HepG2 (cell line): Measurements from ENCODE around the gene RSPRY1. TPM values are rescaled to one million over a fixed set of nuclear protein-coding genes. Genes with fewer than 3 reads are reported as not detected.

Experiments used
- CEBPB ChIP-seq: IDR thresholded peaks from 2 replicates; pipeline ENCODE4 v1.6.1; 2011; ENCODE audit warnings: low read depth, low read length, improper control_type of control experiment, borderline replicate concordance
- CEBPG ChIP-seq: IDR thresholded peaks from 2 replicates; pipeline ENCODE4 v1.6.1; 2016
- ETV6 ChIP-seq: sonication (generic); formaldehyde crosslinking; conservative IDR thresholded peaks from 2 replicates; pipeline ENCODE4 v1.4.0; 2020; ENCODE audit warnings: missing genetic modification reagents
- HNRNPH1 ChIP-seq: fragments of 200-400 bp; formaldehyde crosslinking; optimal IDR thresholded peaks from 2 replicates; pipeline ENCODE3; 2017; ENCODE audit warnings: mild to moderate bottlenecking, low read depth, low read length
- NRL ChIP-seq: sonication (generic); formaldehyde crosslinking; IDR thresholded peaks from 2 replicates; pipeline ENCODE4 v1.5.0; 2020; ENCODE audit warnings: missing genetic modification reagents, mild to moderate bottlenecking, moderate library complexity, borderline replicate concordance
- TBX3 ChIP-seq: fragments of 450-650 bp; IDR thresholded peaks from 2 replicates; pipeline ENCODE4 v1.6.1; 2017; ENCODE audit warnings: antibody characterized with exemption, mild to moderate bottlenecking, inconsistent platforms, borderline replicate concordance
- ZNF777 ChIP-seq: sonication (generic); formaldehyde crosslinking; IDR thresholded peaks from 2 replicates; pipeline ENCODE4 v1.4.0; 2020; ENCODE audit warnings: missing genetic modification reagents
- polyA plus RNA-seq, 8 experiments: library from polyadenylated mRNA; depleted of rRNA in 3 of 8; stranded (reverse) in 7 of 8; unstranded in 1 of 8; fragments of >200 nt; fragmentation: Illumina TruSeq in 4 of 8; extraction: Trizol in 4 of 8; gene quantifications; 2 replicates each; pipeline versions ENCODE4 v1.2.1 to v1.2.3, GENCODE V29; 2011 to 2016; ENCODE audit warnings: low read depth in 4 of 8, missing spikeins in 1 of 8, mixed read lengths in 1 of 8; ENCODE audit not compliant: insufficient read depth in 1 of 8
- total RNA-seq, 5 experiments: library from RNA; depleted of rRNA; stranded (reverse); fragments of >200 nt; fragmentation: Illumina TruSeq; extraction: Trizol; gene quantifications; 2 replicates each; pipeline ENCODE4 v1.2.3, GENCODE V29; 2016; ENCODE audit warnings: low read depth in 1 of 5
- TF ChIP-seq, protein P1 (sequence below): IDR thresholded peaks from 2 replicates; pipeline ENCODE4 v1.6.1; 2016; ENCODE audit warnings: missing biosample characterization, missing genetic modification reagents, low read depth
- TF ChIP-seq, protein P2 (sequence below): sonication (generic); formaldehyde crosslinking; IDR thresholded peaks from 2 replicates; pipeline ENCODE4 v1.8.1; 2023; ENCODE audit warnings: missing genetic modification reagents, mild to moderate bottlenecking, borderline replicate concordance
- TF ChIP-seq, protein P3 (sequence below): sonication (generic); formaldehyde crosslinking; IDR thresholded peaks from 2 replicates; pipeline ENCODE4 v1.9.0; 2021; ENCODE audit warnings: missing genetic modification reagents, borderline replicate concordance
- TF ChIP-seq, protein P4 (sequence below): sonication (generic); formaldehyde crosslinking; IDR thresholded peaks from 2 replicates; pipeline ENCODE4 v1.4.0; 2020; ENCODE audit warnings: missing genetic modification reagents
- TF ChIP-seq, protein P5 (sequence below): sonication (generic); formaldehyde crosslinking; IDR thresholded peaks from 2 replicates; pipeline ENCODE4 v1.4.0; 2020; ENCODE audit warnings: missing genetic modification reagents
- TF ChIP-seq, protein P6 (sequence below), 2 experiments: sonication (generic) in 1 of 2; formaldehyde crosslinking in 1 of 2; IDR thresholded peaks; 2 replicates each; pipeline versions ENCODE4 v1.4.0 to v1.6.1; 2016 to 2020; ENCODE audit warnings: borderline replicate concordance in 1 of 2, low read depth in 1 of 2, mild to moderate bottlenecking in 1 of 2, missing genetic modification reagents in 1 of 2
- TF ChIP-seq, protein P7 (sequence below): sonication (generic); formaldehyde crosslinking; IDR thresholded peaks from 2 replicates; pipeline ENCODE4 v1.5.1; 2020; ENCODE audit warnings: mild to moderate bottlenecking, missing genetic modification reagents, moderate library complexity

RSPRY1 gene
- total and polyA plus RNA-seq, 2 of the 13 experiments (the other 11 are each of a cell fraction or from before 2014, with no cell fraction given): 53.4 to 61.0 TPM

DNA sequence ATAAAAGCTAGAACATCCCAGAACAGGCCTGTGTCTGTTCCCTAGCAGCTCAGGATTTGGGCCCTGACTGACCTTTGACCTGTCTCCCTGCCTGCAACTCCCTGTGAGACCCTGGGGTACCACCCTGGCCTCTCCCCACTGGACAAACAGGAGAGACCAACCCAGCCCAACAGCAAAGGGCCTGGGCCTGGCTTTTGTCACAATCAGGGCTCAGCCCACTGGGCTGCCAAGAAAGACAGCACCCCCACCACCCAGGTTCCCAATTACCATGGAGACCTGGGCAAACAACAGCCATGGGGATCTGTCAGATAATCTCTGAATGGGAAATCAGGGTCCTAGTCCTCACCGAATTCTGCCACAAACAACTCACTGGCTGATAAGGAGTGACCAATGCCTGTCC is 87.2 kb downstream of the RSPRY1 start (continued):
- TF ChIP-seq CEBPB: no peak
- no peak for TF ChIP-seq ETV6 (CRISPR knock-in tag)
- no peak for TF ChIP-seq CEBPG (CRISPR knock-in tag)
- TF ChIP-seq HNRNPH1: no peak
- TF ChIP-seq, protein P1, sequence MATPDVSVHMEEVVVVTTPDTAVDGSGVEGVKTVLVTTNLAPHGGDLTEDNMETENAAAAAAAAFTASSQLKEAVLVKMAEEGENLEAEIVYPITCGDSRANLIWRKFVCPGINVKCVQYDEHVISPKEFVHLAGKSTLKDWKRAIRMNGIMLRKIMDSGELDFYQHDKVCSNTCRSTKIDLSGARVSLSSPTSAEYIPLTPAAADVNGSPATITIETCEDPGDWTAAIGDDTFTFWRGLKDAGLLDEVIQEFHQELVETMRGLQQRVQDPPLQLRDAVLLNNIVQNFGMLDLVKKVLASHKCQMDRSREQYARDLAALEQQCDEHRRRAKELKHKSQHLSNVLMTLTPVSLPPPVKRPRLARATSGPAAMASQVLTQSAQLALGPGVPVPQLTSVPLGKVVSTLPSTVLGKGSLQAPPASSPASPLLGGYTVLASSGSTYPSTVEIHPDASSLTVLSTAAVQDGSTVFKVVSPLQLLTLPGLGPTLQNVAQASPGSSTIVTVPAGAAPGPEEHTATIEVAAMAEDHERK (CRISPR knock-in tag): no peak
- TF ChIP-seq, protein P2, sequence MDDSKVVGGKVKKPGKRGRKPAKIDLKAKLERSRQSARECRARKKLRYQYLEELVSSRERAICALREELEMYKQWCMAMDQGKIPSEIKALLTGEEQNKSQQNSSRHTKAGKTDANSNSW (CRISPR knock-in tag): no peak
- TF ChIP-seq, protein P3, sequence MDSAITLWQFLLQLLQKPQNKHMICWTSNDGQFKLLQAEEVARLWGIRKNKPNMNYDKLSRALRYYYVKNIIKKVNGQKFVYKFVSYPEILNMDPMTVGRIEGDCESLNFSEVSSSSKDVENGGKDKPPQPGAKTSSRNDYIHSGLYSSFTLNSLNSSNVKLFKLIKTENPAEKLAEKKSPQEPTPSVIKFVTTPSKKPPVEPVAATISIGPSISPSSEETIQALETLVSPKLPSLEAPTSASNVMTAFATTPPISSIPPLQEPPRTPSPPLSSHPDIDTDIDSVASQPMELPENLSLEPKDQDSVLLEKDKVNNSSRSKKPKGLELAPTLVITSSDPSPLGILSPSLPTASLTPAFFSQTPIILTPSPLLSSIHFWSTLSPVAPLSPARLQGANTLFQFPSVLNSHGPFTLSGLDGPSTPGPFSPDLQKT (CRISPR knock-in tag): no peak
- TF ChIP-seq, protein P4, sequence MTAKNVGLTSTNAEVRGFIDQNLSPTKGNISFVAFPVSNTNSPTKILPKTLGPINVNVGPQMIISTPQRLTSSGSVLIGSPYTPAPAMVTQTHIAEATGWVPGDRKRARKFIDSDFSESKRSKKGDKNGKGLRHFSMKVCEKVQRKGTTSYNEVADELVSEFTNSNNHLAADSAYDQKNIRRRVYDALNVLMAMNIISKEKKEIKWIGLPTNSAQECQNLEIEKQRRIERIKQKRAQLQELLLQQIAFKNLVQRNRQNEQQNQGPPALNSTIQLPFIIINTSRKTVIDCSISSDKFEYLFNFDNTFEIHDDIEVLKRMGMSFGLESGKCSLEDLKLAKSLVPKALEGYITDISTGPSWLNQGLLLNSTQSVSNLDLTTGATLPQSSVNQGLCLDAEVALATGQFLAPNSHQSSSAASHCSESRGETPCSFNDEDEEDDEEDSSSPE (CRISPR knock-in tag): no peak
- TF ChIP-seq, protein P5, sequence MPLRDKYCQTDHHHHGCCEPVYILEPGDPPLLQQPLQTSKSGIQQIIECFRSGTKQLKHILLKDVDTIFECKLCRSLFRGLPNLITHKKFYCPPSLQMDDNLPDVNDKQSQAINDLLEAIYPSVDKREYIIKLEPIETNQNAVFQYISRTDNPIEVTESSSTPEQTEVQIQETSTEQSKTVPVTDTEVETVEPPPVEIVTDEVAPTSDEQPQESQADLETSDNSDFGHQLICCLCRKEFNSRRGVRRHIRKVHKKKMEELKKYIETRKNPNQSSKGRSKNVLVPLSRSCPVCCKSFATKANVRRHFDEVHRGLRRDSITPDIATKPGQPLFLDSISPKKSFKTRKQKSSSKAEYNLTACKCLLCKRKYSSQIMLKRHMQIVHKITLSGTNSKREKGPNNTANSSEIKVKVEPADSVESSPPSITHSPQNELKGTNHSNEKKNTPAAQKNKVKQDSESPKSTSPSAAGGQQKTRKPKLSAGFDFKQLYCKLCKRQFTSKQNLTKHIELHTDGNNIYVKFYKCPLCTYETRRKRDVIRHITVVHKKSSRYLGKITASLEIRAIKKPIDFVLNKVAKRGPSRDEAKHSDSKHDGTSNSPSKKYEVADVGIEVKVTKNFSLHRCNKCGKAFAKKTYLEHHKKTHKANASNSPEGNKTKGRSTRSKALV (CRISPR knock-in tag): no peak
- no peak for TF ChIP-seq ZNF777
- TF ChIP-seq, protein P6, sequence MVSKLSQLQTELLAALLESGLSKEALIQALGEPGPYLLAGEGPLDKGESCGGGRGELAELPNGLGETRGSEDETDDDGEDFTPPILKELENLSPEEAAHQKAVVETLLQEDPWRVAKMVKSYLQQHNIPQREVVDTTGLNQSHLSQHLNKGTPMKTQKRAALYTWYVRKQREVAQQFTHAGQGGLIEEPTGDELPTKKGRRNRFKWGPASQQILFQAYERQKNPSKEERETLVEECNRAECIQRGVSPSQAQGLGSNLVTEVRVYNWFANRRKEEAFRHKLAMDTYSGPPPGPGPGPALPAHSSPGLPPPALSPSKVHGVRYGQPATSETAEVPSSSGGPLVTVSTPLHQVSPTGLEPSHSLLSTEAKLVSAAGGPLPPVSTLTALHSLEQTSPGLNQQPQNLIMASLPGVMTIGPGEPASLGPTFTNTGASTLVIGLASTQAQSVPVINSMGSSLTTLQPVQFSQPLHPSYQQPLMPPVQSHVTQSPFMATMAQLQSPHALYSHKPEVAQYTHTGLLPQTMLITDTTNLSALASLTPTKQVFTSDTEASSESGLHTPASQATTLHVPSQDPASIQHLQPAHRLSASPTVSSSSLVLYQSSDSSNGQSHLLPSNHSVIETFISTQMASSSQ (IDR thresholded peaks at IDR 0.05; ENCODE audit: low read depth): no peak
- TF ChIP-seq, protein P6 (CRISPR knock-in tag; IDR thresholded peaks at IDR 0.05; ENCODE audit: borderline replicate concordance): 0 out of 2 replicates have a peak, but pooled peaks have one; percentile 17
- TF ChIP-seq TBX3: no peak
- TF ChIP-seq, protein P7, sequence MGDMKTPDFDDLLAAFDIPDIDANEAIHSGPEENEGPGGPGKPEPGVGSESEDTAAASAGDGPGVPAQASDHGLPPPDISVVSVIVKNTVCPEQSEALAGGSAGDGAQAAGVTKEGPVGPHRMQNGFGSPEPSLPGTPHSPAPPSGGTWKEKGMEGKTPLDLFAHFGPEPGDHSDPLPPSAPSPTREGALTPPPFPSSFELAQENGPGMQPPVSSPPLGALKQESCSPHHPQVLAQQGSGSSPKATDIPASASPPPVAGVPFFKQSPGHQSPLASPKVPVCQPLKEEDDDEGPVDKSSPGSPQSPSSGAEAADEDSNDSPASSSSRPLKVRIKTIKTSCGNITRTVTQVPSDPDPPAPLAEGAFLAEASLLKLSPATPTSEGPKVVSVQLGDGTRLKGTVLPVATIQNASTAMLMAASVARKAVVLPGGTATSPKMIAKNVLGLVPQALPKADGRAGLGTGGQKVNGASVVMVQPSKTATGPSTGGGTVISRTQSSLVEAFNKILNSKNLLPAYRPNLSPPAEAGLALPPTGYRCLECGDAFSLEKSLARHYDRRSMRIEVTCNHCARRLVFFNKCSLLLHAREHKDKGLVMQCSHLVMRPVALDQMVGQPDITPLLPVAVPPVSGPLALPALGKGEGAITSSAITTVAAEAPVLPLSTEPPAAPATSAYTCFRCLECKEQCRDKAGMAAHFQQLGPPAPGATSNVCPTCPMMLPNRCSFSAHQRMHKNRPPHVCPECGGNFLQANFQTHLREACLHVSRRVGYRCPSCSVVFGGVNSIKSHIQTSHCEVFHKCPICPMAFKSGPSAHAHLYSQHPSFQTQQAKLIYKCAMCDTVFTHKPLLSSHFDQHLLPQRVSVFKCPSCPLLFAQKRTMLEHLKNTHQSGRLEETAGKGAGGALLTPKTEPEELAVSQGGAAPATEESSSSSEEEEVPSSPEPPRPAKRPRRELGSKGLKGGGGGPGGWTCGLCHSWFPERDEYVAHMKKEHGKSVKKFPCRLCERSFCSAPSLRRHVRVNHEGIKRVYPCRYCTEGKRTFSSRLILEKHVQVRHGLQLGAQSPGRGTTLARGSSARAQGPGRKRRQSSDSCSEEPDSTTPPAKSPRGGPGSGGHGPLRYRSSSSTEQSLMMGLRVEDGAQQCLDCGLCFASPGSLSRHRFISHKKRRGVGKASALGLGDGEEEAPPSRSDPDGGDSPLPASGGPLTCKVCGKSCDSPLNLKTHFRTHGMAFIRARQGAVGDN: peak; percentile 55
- 0 out of 2 replicates have a peak, but pooled peaks have one; percentile 41 for TF ChIP-seq NRL
